Measurements from ENCODE around the gene C1QTNF3.
A peak's percentile ranks its signal among the peaks of the same experiment; 100 is the strongest.

C1QTNF3 gene

GRCh38 chr5:33976307-33976706 lies 66.7 kb downstream of the C1QTNF3 start:
- H3K27ac Mint-ChIP-seq = peak overlapping the region in 2 of 3 experiments; percentile 34 to 72
- H3K36me3 Mint-ChIP-seq (ENCODE audit: low read depth) = no peaks in the 10 kb centered on the region
- no peaks in the 10 kb centered on the region for H3K27me3 Mint-ChIP-seq (ENCODE audit: low read depth)
- H3K9me3 Mint-ChIP-seq = no peaks in the 10 kb centered on the region
- no peak for TF ChIP-seq CTCF (IDR thresholded peaks at IDR 0.05; ENCODE audit: unreplicated experiment in 3 of 3)
- peaks cover 25% of the 10 kb centered on the region for H3K4me1 Mint-ChIP-seq
- H3K4me3 Mint-ChIP-seq = no peak overlapping the region

GRCh38 chr5:33975852-33976251 lies 67.2 kb downstream of the C1QTNF3 start:
- no peak for TF ChIP-seq CTCF (IDR thresholded peaks at IDR 0.05; ENCODE audit: unreplicated experiment in 3 of 3)
- Mint-ChIP-seq H3K27ac (peak overlapping the region; percentile 11 to 72 (median 34)), H3K36me3 (ENCODE audit: low read depth) (no peaks in the 10 kb centered on the region), H3K9me3 (no peaks in the 10 kb centered on the region), H3K4me3 (no peak overlapping the region), H3K27me3 (ENCODE audit: low read depth) (no peaks in the 10 kb centered on the region), H3K4me1 (peaks cover 25% of the 10 kb centered on the region)

- H3K4me3 Mint-ChIP-seq = no peak overlapping the region
- no peaks in the 10 kb centered on the region for H3K27me3 Mint-ChIP-seq (ENCODE audit: low read depth)
- TF ChIP-seq CTCF (IDR thresholded peaks at IDR 0.05; ENCODE audit: unreplicated experiment in 3 of 3) = no peak
These were observed 69.7 kb downstream of the C1QTNF3 start for GRCh38 chr5:33973271-33973670.

GRCh38 chr5:33969572-33970452 lies 73.2 kb downstream of the C1QTNF3 start:
- Mint-ChIP-seq H3K27me3 (ENCODE audit: low read depth) (no peaks in the 10 kb centered on the region), H3K27ac (peak overlapping the region in 1 of 3 experiments; percentile 36), H3K4me3 (no peak overlapping the region), H3K9me3 (no peaks in the 10 kb centered on the region), H3K4me1 (peaks cover 17% of the 10 kb centered on the region), H3K36me3 (ENCODE audit: low read depth) (no peaks in the 10 kb centered on the region)
- TF ChIP-seq CTCF (IDR thresholded peaks at IDR 0.05; ENCODE audit: unreplicated experiment in 3 of 3) = peak; percentile 58 to 80 (median 72)

More at GRCh38 chr5:33973271-33973670, 69.7 kb downstream of the C1QTNF3 start:
- Mint-ChIP-seq H3K9me3 (no peaks in the 10 kb centered on the region), H3K4me1 (peaks cover 28% of the 10 kb centered on the region), H3K36me3 (ENCODE audit: low read depth) (no peaks in the 10 kb centered on the region), H3K27ac (no peak overlapping the region)

GRCh38 chr5:33968211-33969005 lies 74.6 kb downstream of the C1QTNF3 start:
- H3K4me1 Mint-ChIP-seq = peaks cover 9% of the 10 kb centered on the region
- H3K27ac Mint-ChIP-seq = peak overlapping the region in 1 of 3 experiments; percentile 47
- H3K4me3 Mint-ChIP-seq = no peak overlapping the region
- TF ChIP-seq CTCF (IDR thresholded peaks at IDR 0.05; ENCODE audit: unreplicated experiment in 3 of 3) = no peak
- no peaks in the 10 kb centered on the region for H3K27me3 Mint-ChIP-seq (ENCODE audit: low read depth)
- no peaks in the 10 kb centered on the region for H3K36me3 Mint-ChIP-seq (ENCODE audit: low read depth)
- no peaks in the 10 kb centered on the region for H3K9me3 Mint-ChIP-seq
